ENCODE measurements around the gene PYROXD2.

PYROXD2 gene

DNA sequence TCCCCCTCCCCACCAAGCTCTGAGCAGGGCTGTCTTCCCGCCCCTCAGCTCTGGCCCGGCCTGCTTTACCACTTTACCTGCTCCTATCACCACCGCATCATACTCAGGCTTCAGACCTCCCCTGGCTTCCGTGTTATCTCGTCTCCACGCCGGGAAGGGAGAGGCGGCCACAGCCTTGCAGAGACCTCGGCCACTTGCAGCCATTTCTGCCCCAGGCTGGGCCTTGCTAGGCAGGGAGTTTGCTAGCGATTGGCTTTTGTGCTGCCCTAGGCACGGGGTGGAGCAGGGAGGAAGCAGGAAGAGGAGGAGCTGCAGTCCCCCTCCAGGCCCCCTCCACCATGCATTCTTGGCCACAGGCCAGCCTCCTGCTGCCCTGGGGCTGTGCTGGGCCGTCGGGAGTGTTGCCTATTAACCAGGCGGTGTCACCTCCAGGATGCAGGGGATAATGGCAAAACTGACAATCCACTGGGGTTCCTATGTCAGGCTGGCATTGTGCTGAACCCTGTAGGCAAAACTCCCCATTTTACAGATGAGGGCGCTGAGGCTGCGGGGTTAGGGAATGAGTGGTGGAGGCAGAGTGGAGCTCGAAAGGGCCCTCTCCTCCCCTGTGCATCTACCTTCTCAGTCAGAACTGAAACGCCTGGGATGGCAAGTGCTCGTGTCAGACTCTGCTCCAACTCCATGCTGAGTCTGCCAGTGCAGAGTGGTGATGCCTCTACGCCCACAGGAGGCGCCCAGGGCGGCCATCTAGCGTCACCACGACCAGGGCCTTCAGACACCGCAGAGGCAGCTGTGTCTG lies at the start of gene PYROXD2:
Gene PYROXD2, minus strand, starts transcription at position 251 of the 799 bp plus-strand sequence. Its CDS starts 47 bp downstream, at position 204.
- peak; percentile 83 to 87 for DNase-seq

- DNase-seq, result no peak
Observed at GRCh38 chr10:98463976-98464754, 49.2 kb upstream of the PYROXD2 start.

DNA sequence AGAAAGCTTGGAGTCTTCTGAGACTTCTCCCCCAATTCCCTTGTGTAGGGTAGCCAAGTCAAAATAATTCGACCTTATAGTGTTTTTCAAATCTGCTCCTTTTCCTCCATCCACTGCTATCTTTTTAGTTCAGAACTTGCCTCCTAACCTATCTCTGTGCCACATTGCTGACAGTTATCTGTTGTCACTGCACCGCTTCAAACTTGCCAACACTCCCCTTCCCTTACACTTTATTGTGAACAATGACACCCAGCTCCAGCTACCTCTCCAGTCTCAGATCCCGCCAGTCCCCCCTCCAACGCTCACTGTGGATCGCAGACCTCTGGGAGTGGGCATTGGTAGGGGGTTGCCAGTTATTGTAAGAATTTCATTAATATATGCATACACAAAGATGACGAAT lies 48.0 kb upstream of the PYROXD2 start:
- no peak for DNase-seq

DNA sequence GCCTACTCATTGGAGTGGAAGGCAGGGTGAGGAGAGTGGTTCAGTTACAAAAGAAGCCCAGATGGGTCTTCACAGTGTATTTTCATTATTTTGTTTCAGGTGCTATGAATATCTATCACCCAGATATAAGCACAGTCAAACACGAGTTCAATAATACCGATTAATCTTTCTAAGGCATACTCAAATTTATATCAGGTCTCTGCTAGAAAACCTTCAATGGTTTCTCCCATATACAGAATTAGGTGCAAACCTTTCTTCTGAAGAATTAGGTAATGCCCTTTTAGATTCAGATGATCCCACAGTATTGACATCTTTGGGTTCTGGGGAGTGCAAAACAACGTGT lies 46.5 kb upstream of the PYROXD2 start:
- no peak for DNase-seq

DNA sequence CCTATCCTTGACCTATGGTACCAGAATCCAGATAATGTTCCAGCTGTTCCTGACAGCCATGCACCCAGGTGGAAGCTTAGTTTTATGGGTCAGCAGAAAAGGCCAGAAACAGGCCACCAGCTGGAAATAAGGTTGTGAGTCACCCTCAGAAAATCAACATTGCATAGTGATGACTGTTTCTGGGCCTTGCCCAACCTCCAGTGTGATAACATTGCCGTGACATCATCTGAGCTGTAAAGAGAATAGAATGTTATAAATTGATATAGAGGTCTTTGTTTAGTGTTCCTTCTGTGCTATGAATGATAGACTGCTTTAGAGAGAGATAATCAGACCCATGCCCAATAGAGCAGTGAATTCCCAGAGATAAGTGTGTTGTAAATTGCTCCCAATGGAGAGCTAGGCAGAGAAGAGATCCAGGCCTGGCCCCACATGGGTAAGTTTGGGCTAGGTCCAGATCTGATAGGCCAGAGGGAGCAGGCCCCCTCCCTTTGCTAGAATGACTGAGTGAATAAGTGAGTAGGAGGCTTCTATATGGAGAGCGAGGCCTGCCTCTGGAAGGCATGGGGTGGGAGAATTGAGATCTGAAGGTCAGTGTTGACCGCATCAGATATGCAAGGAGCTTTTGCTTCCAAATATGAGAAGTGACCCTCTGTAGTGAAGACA lies 46.0 kb upstream of the PYROXD2 start:
- no peak for DNase-seq

GRCh38 chr10:98458809-98459784 lies 44.1 kb upstream of the PYROXD2 start:
- DNase-seq, result no peak

GRCh38 chr10:98457721-98458120 lies 42.7 kb upstream of the PYROXD2 start:
- no peak for DNase-seq

- DNase-seq, result no peak
Observed at GRCh38 chr10:98456686-98457482, 41.9 kb upstream of the PYROXD2 start.

GRCh38 chr10:98456043-98456570 lies 41.1 kb upstream of the PYROXD2 start:
- no peak for DNase-seq

DNA sequence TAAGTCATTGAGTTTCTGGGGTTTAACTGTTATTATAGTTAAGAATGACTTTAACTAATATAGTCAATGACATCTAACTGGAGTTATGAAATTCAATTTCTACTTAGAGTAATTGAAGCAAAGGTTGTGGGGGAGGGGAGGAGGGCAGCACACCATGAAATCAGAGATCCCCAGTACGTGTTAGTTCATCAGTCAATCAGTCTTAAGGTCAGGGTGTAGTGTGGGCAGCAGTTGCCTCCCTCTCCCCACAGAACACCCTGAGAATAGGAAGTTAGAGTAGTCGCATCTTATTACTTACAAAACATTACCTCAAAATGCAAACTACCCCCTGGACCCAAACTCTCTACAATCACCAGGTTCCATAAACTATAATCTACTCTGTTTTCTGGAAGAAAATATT lies 38.7 kb upstream of the PYROXD2 start:
- no peak for DNase-seq

- no peak for DNase-seq
Observed at GRCh38 chr10:98450618-98451017, 35.6 kb upstream of the PYROXD2 start.

- no peak for DNase-seq
Observed at GRCh38 chr10:98449287-98449686, 34.3 kb upstream of the PYROXD2 start.

- DNase-seq, result peak; percentile 43 to 54
Observed at GRCh38 chr10:98446661-98447221, 31.8 kb upstream of the PYROXD2 start, which contains the start of gene HPS1. Gene HPS1 (minus strand): TSS chr10:98446935. CDS start chr10:98443240, 3,695 bp downstream.

DNA sequence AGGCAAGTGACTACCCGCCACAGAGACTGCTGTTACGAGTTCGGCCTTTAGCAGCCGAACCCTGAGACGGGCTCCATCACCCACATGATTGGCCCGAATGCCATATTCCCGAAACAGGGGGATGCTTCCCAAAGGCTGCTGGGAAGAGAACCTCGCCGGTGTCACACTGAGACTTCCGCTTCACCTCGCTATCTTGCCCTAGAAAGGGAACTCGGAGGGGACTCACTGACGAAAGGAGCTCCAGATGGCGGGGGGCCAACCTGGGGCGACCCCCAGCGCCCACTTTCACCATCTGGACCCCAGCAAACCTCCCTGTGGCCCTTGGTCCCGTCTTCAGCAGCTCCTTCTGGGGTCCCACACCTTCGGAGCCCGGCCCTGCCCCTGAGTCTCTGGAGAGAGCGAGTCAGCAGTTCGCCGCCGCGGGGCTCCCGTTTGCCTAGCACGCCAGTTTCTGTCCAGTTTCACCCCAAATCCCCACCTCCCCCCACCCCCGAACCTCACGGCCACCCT lies 31.2 kb upstream of the PYROXD2 start:
- DNase-seq, result peak; percentile 26 to 39

GRCh38 chr10:98445200-98445812 lies 30.3 kb upstream of the PYROXD2 start:
- no peak for DNase-seq

DNA sequence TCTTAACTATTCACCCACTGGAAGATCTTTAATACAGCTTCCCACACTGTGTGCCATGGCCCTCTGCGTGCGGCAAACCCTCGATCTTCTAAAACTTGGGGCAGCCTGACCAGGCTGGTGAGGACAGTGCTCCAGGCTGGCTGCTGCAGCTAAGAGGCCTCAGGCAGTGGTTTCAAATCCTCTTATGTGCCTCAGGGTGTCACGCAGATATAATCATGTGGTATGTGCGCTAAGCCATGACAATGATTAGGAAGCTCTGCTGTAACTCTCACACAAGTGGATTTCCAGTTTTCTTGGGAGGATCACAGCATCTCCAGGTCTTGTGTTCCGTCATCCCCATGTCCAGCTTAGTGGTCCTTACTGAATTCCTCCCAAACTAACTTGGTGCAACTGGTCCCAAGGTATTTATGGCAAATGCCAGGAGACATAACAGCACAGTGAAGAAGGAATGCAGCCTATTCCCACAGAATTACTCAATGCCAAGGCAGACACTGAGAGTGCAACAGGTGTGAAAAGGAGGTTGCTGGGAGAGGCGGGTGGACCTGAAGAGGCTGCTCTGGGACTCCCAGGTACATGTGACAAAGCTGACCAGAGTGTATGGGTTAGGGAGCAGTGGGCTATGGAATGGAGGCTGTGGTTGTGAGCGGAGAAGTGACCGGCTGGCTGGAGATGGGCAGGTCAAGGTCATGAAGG lies 29.5 kb upstream of the PYROXD2 start:
- no peak for DNase-seq

GRCh38 chr10:98438715-98439114 lies 23.7 kb upstream of the PYROXD2 start:
- no peak for DNase-seq

DNA sequence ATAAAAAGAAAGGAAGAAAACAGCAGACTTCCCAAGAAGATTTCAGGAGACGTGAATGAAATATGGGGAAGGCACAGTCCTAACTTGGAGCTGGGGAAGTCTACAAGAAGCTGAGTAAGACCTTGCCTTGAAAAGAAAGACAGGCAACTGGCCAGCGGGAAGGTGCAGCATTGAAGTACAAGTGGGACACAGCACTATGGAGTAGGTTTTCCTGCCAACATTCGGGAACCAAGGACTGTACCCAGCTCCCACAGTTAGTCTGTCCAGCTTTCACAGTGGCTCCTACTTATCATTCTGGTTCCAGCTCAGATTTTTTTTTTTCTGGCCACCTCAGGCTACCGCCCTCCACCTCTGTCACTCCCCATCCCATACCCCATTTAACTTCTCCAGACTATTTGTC lies 21.7 kb upstream of the PYROXD2 start:
- no peak for DNase-seq

GRCh38 chr10:98435178-98435577 lies 20.2 kb upstream of the PYROXD2 start:
- DNase-seq, result no peak
